Osteocyte (in vitro differentiated cells): Measurements from ENCODE around the gene SEPTIN8. TPM values are rescaled to one million over a fixed set of nuclear protein-coding genes. Genes with fewer than 3 reads are reported as not detected.
"Not testable (repeated sequence)": the region's sequence is repeated elsewhere in the genome, so short reads cannot be mapped to it uniquely, and the experiment has no call there.

Experiments
- DNase-seq: peaks from one replicate; pipeline ENCODE4 v3.0.0; 2021; ENCODE audit warnings: mixed read lengths; ENCODE audit not compliant: unreplicated experiment; ENCODE audit errors: extremely low spot score
- H3K27ac Mint-ChIP-seq: one replicate; pipeline ENCODE4 v1.8.0; 2021; ENCODE audit warnings: mild to moderate bottlenecking, mixed read lengths; ENCODE audit not compliant: unreplicated experiment
- H3K27me3 Mint-ChIP-seq: one replicate; pipeline ENCODE4 v1.8.0; 2021; ENCODE audit warnings: mixed read lengths; ENCODE audit not compliant: unreplicated experiment
- H3K36me3 Mint-ChIP-seq: one replicate; pipeline ENCODE4 v1.8.0; 2021; ENCODE audit warnings: mixed read lengths; ENCODE audit not compliant: unreplicated experiment
- H3K4me1 Mint-ChIP-seq: one replicate; pipeline ENCODE4 v1.8.0; 2021; ENCODE audit warnings: mixed read lengths; ENCODE audit not compliant: unreplicated experiment
- H3K4me3 Mint-ChIP-seq: one replicate; pipeline ENCODE4 v1.8.0; 2021; ENCODE audit warnings: mild to moderate bottlenecking, moderate library complexity, mixed read lengths; ENCODE audit not compliant: unreplicated experiment
- H3K9me3 Mint-ChIP-seq: one replicate; pipeline ENCODE4 v1.8.0; 2021; ENCODE audit warnings: mixed read lengths; ENCODE audit not compliant: unreplicated experiment
- CTCF ChIP-seq: fragments of 200-600 bp; sonication (generic); IDR thresholded peaks from 2 replicates; pipeline ENCODE4 v1.5.0; 2021; ENCODE audit warnings: antibody characterized with exemption, mild to moderate bottlenecking, moderate library complexity
- total RNA-seq: library from RNA; stranded (reverse); gene quantifications from 2 replicates; pipeline ENCODE4 v1.2.1, GENCODE V29; 2021

SEPTIN8 gene
- total RNA-seq, 1 donor from 2014 or later = 57.9 TPM

- H3K36me3 Mint-ChIP-seq = peaks cover 1% of the 10 kb centered on the region
- H3K9me3 Mint-ChIP-seq = no peaks in the 10 kb centered on the region
- H3K27ac Mint-ChIP-seq = no peak overlapping the region
- no peak for TF ChIP-seq CTCF
- H3K4me1 Mint-ChIP-seq = peaks cover 15% of the 10 kb centered on the region
- peaks cover 50% of the 10 kb centered on the region for H3K27me3 Mint-ChIP-seq
- DNase-seq = no peak
- no peak overlapping the region for H3K4me3 Mint-ChIP-seq
Observed at GRCh38 chr5:132812123-132812765, 35.2 kb upstream of the SEPTIN8 start.

GRCh38 chr5:132810605-132811004, 33.6 kb upstream of the SEPTIN8 start:
- TF ChIP-seq CTCF = no peak
- DNase-seq = no peak
- Mint-ChIP-seq H3K36me3 (peaks cover 1% of the 10 kb centered on the region), H3K4me1 (peaks cover 15% of the 10 kb centered on the region), H3K9me3 (no peaks in the 10 kb centered on the region), H3K4me3 (no peak overlapping the region), H3K27ac (no peak overlapping the region), H3K27me3 (peaks cover 52% of the 10 kb centered on the region)

- H3K27me3 Mint-ChIP-seq = peaks cover 62% of the 10 kb centered on the region
- H3K27ac Mint-ChIP-seq = no peak overlapping the region
- H3K9me3 Mint-ChIP-seq = no peaks in the 10 kb centered on the region
- TF ChIP-seq CTCF = no peak
- no peak overlapping the region for H3K4me3 Mint-ChIP-seq
- H3K36me3 Mint-ChIP-seq = peaks cover 1% of the 10 kb centered on the region
- H3K4me1 Mint-ChIP-seq = peaks cover 9% of the 10 kb centered on the region
- no peak for DNase-seq
Observed at GRCh38 chr5:132808866-132809265, 31.8 kb upstream of the SEPTIN8 start.

- Mint-ChIP-seq H3K4me1 (peaks cover 9% of the 10 kb centered on the region), H3K36me3 (peaks cover 1% of the 10 kb centered on the region), H3K4me3 (no peak overlapping the region), H3K9me3 (no peaks in the 10 kb centered on the region), H3K27me3 (peaks cover 66% of the 10 kb centered on the region), H3K27ac (no peak overlapping the region)
- no peak for TF ChIP-seq CTCF
- no peak for DNase-seq
Observed at GRCh38 chr5:132808448-132808847, 31.4 kb upstream of the SEPTIN8 start.

- no peak for TF ChIP-seq CTCF
- Mint-ChIP-seq H3K27me3 (peaks cover 68% of the 10 kb centered on the region), H3K4me3 (no peak overlapping the region), H3K36me3 (peaks cover 1% of the 10 kb centered on the region), H3K27ac (no peak overlapping the region), H3K9me3 (no peaks in the 10 kb centered on the region), H3K4me1 (peaks cover under 1% of the 10 kb centered on the region)
- no peak for DNase-seq
Observed at GRCh38 chr5:132807163-132807838, 30.3 kb upstream of the SEPTIN8 start.

- H3K9me3 Mint-ChIP-seq, H3K4me1 Mint-ChIP-seq, H3K4me3 Mint-ChIP-seq, H3K27ac Mint-ChIP-seq, H3K36me3 Mint-ChIP-seq, DNase-seq: not testable (repeated sequence)
- H3K27me3 Mint-ChIP-seq = peaks cover 68% of the 10 kb centered on the region
Observed at GRCh38 chr5:132806804-132807162, 29.7 kb upstream of the SEPTIN8 start.

GRCh38 chr5:132805872-132806271, 28.8 kb upstream of the SEPTIN8 start:
- not testable (repeated sequence) for DNase-seq, H3K27ac Mint-ChIP-seq

GRCh38 chr5:132804219-132804618, 27.2 kb upstream of the SEPTIN8 start:
- peaks cover 55% of the 10 kb centered on the region for H3K27me3 Mint-ChIP-seq
- not testable (repeated sequence) for H3K27ac Mint-ChIP-seq, DNase-seq, H3K9me3 Mint-ChIP-seq, H3K4me3 Mint-ChIP-seq, H3K36me3 Mint-ChIP-seq, H3K4me1 Mint-ChIP-seq

More at GRCh38 chr5:132805872-132806271, 28.8 kb upstream of the SEPTIN8 start:
- H3K9me3 Mint-ChIP-seq, H3K4me3 Mint-ChIP-seq, H3K36me3 Mint-ChIP-seq, H3K4me1 Mint-ChIP-seq: not testable (repeated sequence)
- H3K27me3 Mint-ChIP-seq = peaks cover 66% of the 10 kb centered on the region
